OCI-LY7 (cell line): ENCODE measurements around the gene SMCHD1.

Experiments used
- CTCF ChIP-seq: fragments of 200-600 bp; sonication (generic); conservative IDR thresholded peaks from 2 replicates; pipeline ENCODE4 v1.5.1; 2014; ENCODE audit warnings: mild to moderate bottlenecking, antibody characterized with exemption, low read length, moderate library complexity, mixed read lengths
- EZH2phosphoT487 ChIP-seq: fragments of 200-600 bp; sonication (generic); IDR thresholded peaks from 2 replicates; pipeline ENCODE4 v1.6.1; 2018; ENCODE audit warnings: low read depth, borderline replicate concordance, mild to moderate bottlenecking, mixed run types, antibody characterized with exemption, low read length, moderate library complexity, mixed read lengths

- TF ChIP-seq CTCF (no peak), EZH2phosphoT487 (no peak)
Measured at GRCh38 chr18:2654928-2655177, 673 bp upstream of the SMCHD1 start.
